CD14-positive monocyte (primary cell): Measurements from ENCODE around the gene ARHGEF19. TPM values are rescaled to one million over a fixed set of nuclear protein-coding genes. Genes with fewer than 3 reads are reported as not detected.
"Not testable (repeated sequence)": the region's sequence is repeated elsewhere in the genome, so short reads cannot be mapped to it uniquely, and the experiment has no call there.

ENCODE experiments used
- DNase-seq, 3 donors: peaks; one replicate each; pipeline ENCODE4 v3.0.0-alpha.2; 2011 to 2022
- H2AFZ ChIP-seq: 2 replicates; pipeline ENCODE4 v1.6.0; 2012; ENCODE audit warnings: mild to moderate bottlenecking, low read depth, low read length, inconsistent platforms; ENCODE audit not compliant: insufficient read depth, poor library complexity, severe bottlenecking
- H3K27ac ChIP-seq, 2 donors: 1 replicate in 1 of 2; 2 replicates in 1 of 2; pipeline ENCODE4 v1.5.1; 2012 to 2013; ENCODE audit warnings: low read length in 2 of 2, control low read depth in 1 of 2, inconsistent platforms in 1 of 2, low read depth in 1 of 2, mild to moderate bottlenecking in 1 of 2
- H3K27me3 ChIP-seq, 2 donors: one replicate each; pipeline versions ENCODE4 v1.6.0 to v1.6.1; 2011 to 2013; ENCODE audit warnings: low read length in 2 of 2; ENCODE audit not compliant: control insufficient read depth in 2 of 2, insufficient read depth in 2 of 2
- H3K36me3 ChIP-seq, 2 donors: replicated peaks in 1 of 2; 1 replicate in 1 of 2; 2 replicates in 1 of 2; pipeline versions ENCODE4 v1.5.1 to v1.6.1; 2012 to 2013; ENCODE audit warnings: low read length in 2 of 2, control low read depth in 1 of 2, inconsistent platforms in 1 of 2, mild to moderate bottlenecking in 1 of 2; ENCODE audit not compliant: insufficient read depth in 2 of 2, control insufficient read depth in 1 of 2
- H3K4me1 ChIP-seq, 2 donors: 1 replicate in 1 of 2; 2 replicates in 1 of 2; pipeline versions ENCODE4 v1.5.1 to v1.6.1; 2012 to 2013; ENCODE audit warnings: low read length in 2 of 2, control low read depth in 1 of 2, inconsistent platforms in 1 of 2, mild to moderate bottlenecking in 1 of 2, moderate library complexity in 1 of 2; ENCODE audit not compliant: insufficient read depth in 2 of 2, control insufficient read depth in 1 of 2
- H3K4me2 ChIP-seq: replicated peaks from 2 replicates; pipeline ENCODE3; 2012; ENCODE audit warnings: low read length, moderate library complexity, mild to moderate bottlenecking; ENCODE audit not compliant: poor library complexity, severe bottlenecking; ENCODE audit errors: extremely low read depth
- H3K4me3 ChIP-seq, 3 experiments: fragments of 200-600 bp in 1 of 3; sonication (generic) in 1 of 3; replicated peaks in 1 of 3; 1 replicate in 2 of 3; 2 replicates in 1 of 3; pipeline ENCODE4 v1.5.1; 2011 to 2013; ENCODE audit warnings: low read length in 3 of 3, mild to moderate bottlenecking in 3 of 3, control low read depth in 2 of 3, low read depth in 2 of 3, inconsistent platforms in 1 of 3, moderate library complexity in 1 of 3
- H3K79me2 ChIP-seq: 2 replicates; pipeline ENCODE4 v1.6.0; 2012; ENCODE audit warnings: mild to moderate bottlenecking, control low read depth, inconsistent platforms, low read length, moderate library complexity; ENCODE audit not compliant: insufficient read depth
- H3K9ac ChIP-seq: 2 replicates; pipeline ENCODE4 v1.6.0; 2017; ENCODE audit warnings: low read length, mild to moderate bottlenecking; ENCODE audit not compliant: insufficient read depth, poor library complexity, severe bottlenecking
- H3K9me3 ChIP-seq, 2 donors: replicated peaks in 1 of 2; 1 replicate in 1 of 2; 2 replicates in 1 of 2; pipeline versions ENCODE4 v1.5.1 to v1.6.1; 2012 to 2013; ENCODE audit warnings: low read length in 2 of 2, control low read depth in 1 of 2; ENCODE audit not compliant: control insufficient read depth in 1 of 2, insufficient read depth in 1 of 2
- H4K20me1 ChIP-seq: 2 replicates; pipeline ENCODE4 v1.6.0; 2012; ENCODE audit warnings: mild to moderate bottlenecking, low read length, control low read depth, moderate library complexity; ENCODE audit not compliant: insufficient read depth
- H3K27ac Mint-ChIP-seq, 7 donors: one replicate each; pipeline ENCODE4 v1.8.0; 2020; ENCODE audit warnings: mild to moderate bottlenecking in 7 of 7, mixed read lengths in 7 of 7, moderate library complexity in 6 of 7, inconsistent platforms in 2 of 7
- H3K27me3 Mint-ChIP-seq, 3 donors: one replicate each; pipeline ENCODE4 v1.8.0; 2021 to 2022; ENCODE audit warnings: low read depth in 3 of 3, mild to moderate bottlenecking in 3 of 3, mixed read lengths in 3 of 3, moderate library complexity in 3 of 3, inconsistent platforms in 1 of 3
- H3K36me3 Mint-ChIP-seq, 2 donors: one replicate each; pipeline ENCODE4 v1.8.0; 2020; ENCODE audit warnings: mixed read lengths in 2 of 2, inconsistent platforms in 1 of 2, mild to moderate bottlenecking in 1 of 2
- H3K4me1 Mint-ChIP-seq: one replicate; pipeline ENCODE4 v1.8.0; 2020; ENCODE audit warnings: mild to moderate bottlenecking, mixed read lengths
- H3K4me3 Mint-ChIP-seq, 2 donors: one replicate each; pipeline ENCODE4 v1.8.0; 2020; ENCODE audit warnings: mild to moderate bottlenecking in 2 of 2, mixed read lengths in 2 of 2, moderate library complexity in 1 of 2
- H3K9me3 Mint-ChIP-seq, 7 donors: one replicate each; pipeline ENCODE4 v1.8.0; 2020 to 2022; ENCODE audit warnings: mixed read lengths in 7 of 7, mild to moderate bottlenecking in 6 of 7, moderate library complexity in 6 of 7, inconsistent platforms in 2 of 7
- CTCF ChIP-seq: fragments of 200-600 bp; IDR thresholded peaks from one replicate; pipeline ENCODE4 v1.8.0; 2022; ENCODE audit warnings: antibody characterized with exemption, mild to moderate bottlenecking
- WGBS: methylation state at CpG from one replicate; pipeline ENCODE4 v1.1.5; 2013; ENCODE audit warnings: missing lambda C conversion rate; ENCODE audit not compliant: insufficient coverage; 5-methylcytosine and 5-hydroxymethylcytosine counted together
- intact Hi-C, 2 donors: fragments of 100-400 bp; cut with micrococcal nuclease; formaldehyde crosslinking; loops; one replicate each; pipeline versions ENCODE4 v1.15.0 to v1.15.1; 2023
- polyA plus RNA-seq, 3 donors: library from polyadenylated mRNA; depleted of rRNA in 1 of 3; unstranded in 2 of 3; stranded (reverse) in 1 of 3; fragments of 300-500 nt in 2 of 3; fragments of >200 nt in 1 of 3; fragmentation: Illumina TruSeq in 2 of 3; gene quantifications; 1 replicate in 2 of 3; 2 replicates in 1 of 3; pipeline ENCODE4 v1.2.3, GENCODE V29; 2012 to 2021

ARHGEF19 gene
- polyA plus RNA-seq, 3 donors = 2.2 to 7.9 (median 2.3) TPM

- H3K27me3 Mint-ChIP-seq = peaks cover 0 to 2% (median 1%) of the 10 kb centered on the region in 3 donors
- intact Hi-C loops = no loop called here
- H3K4me3 Mint-ChIP-seq = no peak overlapping the region
- no peak overlapping the region for H3K9ac ChIP-seq
- DNase-seq = no peak
- no peaks in the 10 kb centered on the region for H3K36me3 ChIP-seq
- H3K27ac ChIP-seq = no peak overlapping the region
- no peaks in the 10 kb centered on the region for H4K20me1 ChIP-seq
- peak overlapping the region in 1 of 7 donors; percentile 59 for H3K27ac Mint-ChIP-seq
- no peaks in the 10 kb centered on the region for H3K4me1 ChIP-seq
- no peak for TF ChIP-seq CTCF
- no peaks in the 10 kb centered on the region for H3K4me1 Mint-ChIP-seq
- no peaks in the 10 kb centered on the region for H3K9me3 ChIP-seq
- no peak overlapping the region for H2AFZ ChIP-seq
- no peaks in the 10 kb centered on the region for H3K27me3 ChIP-seq
- H3K9me3 Mint-ChIP-seq = peaks cover 0 to 2% (median 0%) of the 10 kb centered on the region in 7 donors
- H3K36me3 Mint-ChIP-seq = peaks cover 0 to 6% of the 10 kb centered on the region in 2 donors
- no peak overlapping the region for H3K4me2 ChIP-seq
- no peak overlapping the region for H3K4me3 ChIP-seq
- H3K79me2 ChIP-seq = no peaks in the 10 kb centered on the region
- WGBS = no CpG with 5 or more reads among the region's 3 CpGs
Observed at GRCh38 chr1:16196874-16197273, 15.6 kb downstream of the ARHGEF19 start.

GRCh38 chr1:16196139-16196538 is 16.3 kb downstream of the ARHGEF19 start:
- H3K9me3 ChIP-seq, H3K27ac ChIP-seq, H3K4me3 Mint-ChIP-seq, H3K4me1 Mint-ChIP-seq, intact Hi-C loops, H3K9me3 Mint-ChIP-seq, H3K4me2 ChIP-seq, H3K36me3 ChIP-seq, H3K27ac Mint-ChIP-seq, H3K4me1 ChIP-seq, DNase-seq, H4K20me1 ChIP-seq, H3K36me3 Mint-ChIP-seq, H3K79me2 ChIP-seq, H3K27me3 Mint-ChIP-seq, H3K27me3 ChIP-seq, H3K9ac ChIP-seq, H3K4me3 ChIP-seq, H2AFZ ChIP-seq: not testable (repeated sequence)
- 100% methylated on average over 4 of the region's 4 CpGs for WGBS
